CD14-positive monocyte (primary cell): ENCODE measurements around the gene SAP30L. TPM values are rescaled to one million over a fixed set of nuclear protein-coding genes. Genes with fewer than 3 reads are reported as not detected.

Experiments used
- DNase-seq, 3 donors: peaks; one replicate each; pipeline ENCODE4 v3.0.0-alpha.2; 2011 to 2022
- H2AFZ ChIP-seq: 2 replicates; pipeline ENCODE4 v1.6.0; 2012; ENCODE audit warnings: mild to moderate bottlenecking, low read depth, low read length, inconsistent platforms; ENCODE audit not compliant: insufficient read depth, poor library complexity, severe bottlenecking
- H3K27ac ChIP-seq, 2 donors: 1 replicate in 1 of 2; 2 replicates in 1 of 2; pipeline ENCODE4 v1.5.1; 2012 to 2013; ENCODE audit warnings: low read length in 2 of 2, control low read depth in 1 of 2, inconsistent platforms in 1 of 2, low read depth in 1 of 2, mild to moderate bottlenecking in 1 of 2
- H3K27me3 ChIP-seq, 2 donors: one replicate each; pipeline versions ENCODE4 v1.6.0 to v1.6.1; 2011 to 2013; ENCODE audit warnings: low read length in 2 of 2; ENCODE audit not compliant: control insufficient read depth in 2 of 2, insufficient read depth in 2 of 2
- H3K36me3 ChIP-seq, 2 donors: replicated peaks in 1 of 2; 1 replicate in 1 of 2; 2 replicates in 1 of 2; pipeline versions ENCODE4 v1.5.1 to v1.6.1; 2012 to 2013; ENCODE audit warnings: low read length in 2 of 2, control low read depth in 1 of 2, inconsistent platforms in 1 of 2, mild to moderate bottlenecking in 1 of 2; ENCODE audit not compliant: insufficient read depth in 2 of 2, control insufficient read depth in 1 of 2
- H3K4me1 ChIP-seq, 2 donors: 1 replicate in 1 of 2; 2 replicates in 1 of 2; pipeline versions ENCODE4 v1.5.1 to v1.6.1; 2012 to 2013; ENCODE audit warnings: low read length in 2 of 2, control low read depth in 1 of 2, inconsistent platforms in 1 of 2, mild to moderate bottlenecking in 1 of 2, moderate library complexity in 1 of 2; ENCODE audit not compliant: insufficient read depth in 2 of 2, control insufficient read depth in 1 of 2
- H3K4me2 ChIP-seq: replicated peaks from 2 replicates; pipeline ENCODE3; 2012; ENCODE audit warnings: low read length, moderate library complexity, mild to moderate bottlenecking; ENCODE audit not compliant: poor library complexity, severe bottlenecking; ENCODE audit errors: extremely low read depth
- H3K4me3 ChIP-seq, 3 experiments: fragments of 200-600 bp in 1 of 3; sonication (generic) in 1 of 3; replicated peaks in 1 of 3; 1 replicate in 2 of 3; 2 replicates in 1 of 3; pipeline ENCODE4 v1.5.1; 2011 to 2013; ENCODE audit warnings: low read length in 3 of 3, mild to moderate bottlenecking in 3 of 3, control low read depth in 2 of 3, low read depth in 2 of 3, inconsistent platforms in 1 of 3, moderate library complexity in 1 of 3
- H3K79me2 ChIP-seq: 2 replicates; pipeline ENCODE4 v1.6.0; 2012; ENCODE audit warnings: mild to moderate bottlenecking, control low read depth, inconsistent platforms, low read length, moderate library complexity; ENCODE audit not compliant: insufficient read depth
- H3K9ac ChIP-seq: 2 replicates; pipeline ENCODE4 v1.6.0; 2017; ENCODE audit warnings: low read length, mild to moderate bottlenecking; ENCODE audit not compliant: insufficient read depth, poor library complexity, severe bottlenecking
- H3K9me3 ChIP-seq, 2 donors: replicated peaks in 1 of 2; 1 replicate in 1 of 2; 2 replicates in 1 of 2; pipeline versions ENCODE4 v1.5.1 to v1.6.1; 2012 to 2013; ENCODE audit warnings: low read length in 2 of 2, control low read depth in 1 of 2; ENCODE audit not compliant: control insufficient read depth in 1 of 2, insufficient read depth in 1 of 2
- H4K20me1 ChIP-seq: 2 replicates; pipeline ENCODE4 v1.6.0; 2012; ENCODE audit warnings: mild to moderate bottlenecking, low read length, control low read depth, moderate library complexity; ENCODE audit not compliant: insufficient read depth
- H3K27ac Mint-ChIP-seq, 7 donors: one replicate each; pipeline ENCODE4 v1.8.0; 2020; ENCODE audit warnings: mild to moderate bottlenecking in 7 of 7, mixed read lengths in 7 of 7, moderate library complexity in 6 of 7, inconsistent platforms in 2 of 7
- H3K27me3 Mint-ChIP-seq, 3 donors: one replicate each; pipeline ENCODE4 v1.8.0; 2021 to 2022; ENCODE audit warnings: low read depth in 3 of 3, mild to moderate bottlenecking in 3 of 3, mixed read lengths in 3 of 3, moderate library complexity in 3 of 3, inconsistent platforms in 1 of 3
- H3K36me3 Mint-ChIP-seq, 2 donors: one replicate each; pipeline ENCODE4 v1.8.0; 2020; ENCODE audit warnings: mixed read lengths in 2 of 2, inconsistent platforms in 1 of 2, mild to moderate bottlenecking in 1 of 2
- H3K4me1 Mint-ChIP-seq: one replicate; pipeline ENCODE4 v1.8.0; 2020; ENCODE audit warnings: mild to moderate bottlenecking, mixed read lengths
- H3K4me3 Mint-ChIP-seq, 2 donors: one replicate each; pipeline ENCODE4 v1.8.0; 2020; ENCODE audit warnings: mild to moderate bottlenecking in 2 of 2, mixed read lengths in 2 of 2, moderate library complexity in 1 of 2
- H3K9me3 Mint-ChIP-seq, 7 donors: one replicate each; pipeline ENCODE4 v1.8.0; 2020 to 2022; ENCODE audit warnings: mixed read lengths in 7 of 7, mild to moderate bottlenecking in 6 of 7, moderate library complexity in 6 of 7, inconsistent platforms in 2 of 7
- WGBS: methylation state at CpG from one replicate; pipeline ENCODE4 v1.1.5; 2013; ENCODE audit warnings: missing lambda C conversion rate; ENCODE audit not compliant: insufficient coverage; 5-methylcytosine and 5-hydroxymethylcytosine counted together
- intact Hi-C, 2 donors: fragments of 100-400 bp; cut with micrococcal nuclease; formaldehyde crosslinking; loops; one replicate each; pipeline versions ENCODE4 v1.15.0 to v1.15.1; 2023
- polyA plus RNA-seq, 3 donors: library from polyadenylated mRNA; depleted of rRNA in 1 of 3; unstranded in 2 of 3; stranded (reverse) in 1 of 3; fragments of 300-500 nt in 2 of 3; fragments of >200 nt in 1 of 3; fragmentation: Illumina TruSeq in 2 of 3; gene quantifications; 1 replicate in 2 of 3; 2 replicates in 1 of 3; pipeline ENCODE4 v1.2.3, GENCODE V29; 2012 to 2021
- TF ChIP-seq, protein P1 (sequence below): fragments of 200-600 bp; IDR thresholded peaks from one replicate; pipeline ENCODE4 v1.8.0; 2022; ENCODE audit warnings: antibody characterized with exemption, mild to moderate bottlenecking

SAP30L gene
- polyA plus RNA-seq, 3 donors: 21.1 to 36.1 (median 29.4) TPM

GRCh38 chr5:154456540-154456939 is 10.7 kb downstream of the SAP30L start:
- H3K36me3 ChIP-seq: peaks cover 78 to 99% of the 10 kb centered on the region in 2 donors
- TF ChIP-seq, protein P1, sequence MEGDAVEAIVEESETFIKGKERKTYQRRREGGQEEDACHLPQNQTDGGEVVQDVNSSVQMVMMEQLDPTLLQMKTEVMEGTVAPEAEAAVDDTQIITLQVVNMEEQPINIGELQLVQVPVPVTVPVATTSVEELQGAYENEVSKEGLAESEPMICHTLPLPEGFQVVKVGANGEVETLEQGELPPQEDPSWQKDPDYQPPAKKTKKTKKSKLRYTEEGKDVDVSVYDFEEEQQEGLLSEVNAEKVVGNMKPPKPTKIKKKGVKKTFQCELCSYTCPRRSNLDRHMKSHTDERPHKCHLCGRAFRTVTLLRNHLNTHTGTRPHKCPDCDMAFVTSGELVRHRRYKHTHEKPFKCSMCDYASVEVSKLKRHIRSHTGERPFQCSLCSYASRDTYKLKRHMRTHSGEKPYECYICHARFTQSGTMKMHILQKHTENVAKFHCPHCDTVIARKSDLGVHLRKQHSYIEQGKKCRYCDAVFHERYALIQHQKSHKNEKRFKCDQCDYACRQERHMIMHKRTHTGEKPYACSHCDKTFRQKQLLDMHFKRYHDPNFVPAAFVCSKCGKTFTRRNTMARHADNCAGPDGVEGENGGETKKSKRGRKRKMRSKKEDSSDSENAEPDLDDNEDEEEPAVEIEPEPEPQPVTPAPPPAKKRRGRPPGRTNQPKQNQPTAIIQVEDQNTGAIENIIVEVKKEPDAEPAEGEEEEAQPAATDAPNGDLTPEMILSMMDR: no peak
- no peak overlapping the region for H3K27ac Mint-ChIP-seq
- peaks cover 15% of the 10 kb centered on the region for H4K20me1 ChIP-seq
- no peak overlapping the region for H3K27ac ChIP-seq
- H3K4me1 ChIP-seq: no peaks in the 10 kb centered on the region
- no peaks in the 10 kb centered on the region for H3K9me3 ChIP-seq
- no peak overlapping the region for H2AFZ ChIP-seq
- intact Hi-C loops: no loop called here
- peaks cover 2% of the 10 kb centered on the region for H3K4me1 Mint-ChIP-seq
- H3K9ac ChIP-seq: no peak overlapping the region
- peaks cover 0 to 2% (median 0%) of the 10 kb centered on the region in 3 donors for H3K27me3 Mint-ChIP-seq
- H3K4me3 ChIP-seq: no peak overlapping the region
- no peaks in the 10 kb centered on the region for H3K9me3 Mint-ChIP-seq
- no peaks in the 10 kb centered on the region for H3K79me2 ChIP-seq
- no peak overlapping the region for H3K4me3 Mint-ChIP-seq
- peaks cover 76 to 85% of the 10 kb centered on the region in 2 donors for H3K36me3 Mint-ChIP-seq
- DNase-seq: no peak
- H3K27me3 ChIP-seq: no peaks in the 10 kb centered on the region
- no CpG with 5 or more reads among the region's 3 CpGs for WGBS
- no peak overlapping the region for H3K4me2 ChIP-seq

DNA sequence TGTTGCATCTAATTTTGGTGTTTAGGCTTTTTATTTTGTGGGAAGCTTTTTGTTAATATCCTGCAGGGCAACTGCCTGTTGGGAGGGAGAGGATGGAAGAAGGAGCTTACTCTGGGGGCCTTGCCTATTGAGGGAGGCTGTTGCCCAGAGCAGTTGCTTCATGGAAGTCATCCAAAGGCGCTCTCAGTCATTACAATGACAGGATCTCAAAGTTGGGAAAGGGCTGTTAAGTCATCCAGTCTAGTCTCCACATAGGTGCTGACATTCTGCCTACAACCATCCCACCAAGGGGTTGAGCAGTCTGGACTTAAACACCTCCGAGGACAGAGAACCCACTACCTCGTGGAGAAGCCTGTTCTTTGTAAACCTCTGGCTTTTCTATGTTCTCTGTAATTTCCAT is 13.2 kb downstream of the SAP30L start:
- no peak overlapping the region for H3K9ac ChIP-seq
- TF ChIP-seq, protein P1: no peak
- WGBS: 94% methylated on average over 2 of the region's 3 CpGs
- H3K27me3 ChIP-seq: no peaks in the 10 kb centered on the region
- H3K9me3 ChIP-seq: no peaks in the 10 kb centered on the region
- Mint-ChIP-seq H3K4me3 (no peak overlapping the region), H3K27ac (no peak overlapping the region), H3K4me1 (peaks cover 2% of the 10 kb centered on the region), H3K27me3 (peaks cover 0 to 2% (median 2%) of the 10 kb centered on the region in 3 donors), H3K9me3 (no peaks in the 10 kb centered on the region), H3K36me3 (peaks cover 60 to 71% of the 10 kb centered on the region in 2 donors)
- no peak overlapping the region for H3K27ac ChIP-seq
- H3K4me2 ChIP-seq: no peak overlapping the region
- no peaks in the 10 kb centered on the region for H3K79me2 ChIP-seq
- intact Hi-C loops: no loop called here
- H3K4me1 ChIP-seq: no peaks in the 10 kb centered on the region
- H4K20me1 ChIP-seq: peaks cover 12% of the 10 kb centered on the region
- H2AFZ ChIP-seq: no peak overlapping the region
- no peak for DNase-seq
- H3K4me3 ChIP-seq: no peak overlapping the region
- peaks cover 54 to 74% of the 10 kb centered on the region in 2 donors for H3K36me3 ChIP-seq
